Adrenal gland (tissue), 5 donors: Measurements from ENCODE around the gene PCGF1.

ENCODE experiments used
- POLR2A ChIP-seq, 2 donors: fragments of 450-650 bp; IDR thresholded peaks; one replicate each; pipeline ENCODE4 v1.6.1; 2017; ENCODE audit warnings: antibody characterized with exemption in 2 of 2, mild to moderate bottlenecking in 2 of 2, moderate library complexity in 1 of 2
- TF ChIP-seq, protein P1 (sequence below), 6 experiments: fragments of 450-650 bp in 4 of 6; fragments of 200-600 bp in 2 of 6; sonication (generic) in 1 of 6; IDR thresholded peaks; 1 replicate in 5 of 6; 2 replicates in 1 of 6; pipeline versions ENCODE4 v1.5.1 to v1.8.0; 2016 to 2021; ENCODE audit warnings: antibody characterized with exemption in 6 of 6, mild to moderate bottlenecking in 2 of 6, moderate library complexity in 1 of 6
- donor health status: DM: no; HTN: no; CAD: no.

DNA sequence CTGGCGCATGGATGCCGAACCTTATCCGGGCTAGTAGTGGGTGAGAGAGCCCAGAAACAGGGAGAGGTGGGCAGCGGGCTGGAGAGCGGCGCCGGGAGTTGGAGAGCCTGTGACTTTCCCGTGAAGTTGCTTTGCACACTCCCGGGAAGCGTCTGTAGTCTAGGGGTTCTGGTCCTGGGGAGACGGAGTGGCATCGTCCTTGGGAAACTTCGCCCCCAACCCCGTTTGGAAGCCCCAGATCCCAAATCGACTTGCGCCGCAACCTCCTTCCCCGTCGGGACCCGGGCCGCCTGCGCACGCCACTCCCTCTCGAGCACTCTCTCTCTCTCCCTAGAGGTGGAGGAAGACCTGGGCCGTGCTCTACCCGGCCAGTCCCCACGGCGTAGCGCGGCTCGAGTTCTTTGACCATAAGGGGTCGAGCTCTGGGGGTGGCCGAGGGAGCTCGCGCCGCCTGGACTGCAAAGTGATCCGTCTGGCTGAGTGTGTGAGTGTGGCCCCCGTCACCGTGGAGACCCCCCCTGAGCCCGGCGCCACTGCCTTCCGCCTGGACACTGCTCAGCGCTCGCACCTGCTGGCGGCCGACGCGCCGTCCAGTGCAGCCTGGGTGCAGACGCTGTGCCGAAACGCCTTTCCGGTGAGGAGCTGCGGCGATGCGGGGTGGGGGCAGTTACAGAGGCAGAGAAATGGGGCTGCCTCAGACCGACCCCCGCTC, 47.5 kb upstream of the PCGF1 start:
- TF ChIP-seq, protein P1, sequence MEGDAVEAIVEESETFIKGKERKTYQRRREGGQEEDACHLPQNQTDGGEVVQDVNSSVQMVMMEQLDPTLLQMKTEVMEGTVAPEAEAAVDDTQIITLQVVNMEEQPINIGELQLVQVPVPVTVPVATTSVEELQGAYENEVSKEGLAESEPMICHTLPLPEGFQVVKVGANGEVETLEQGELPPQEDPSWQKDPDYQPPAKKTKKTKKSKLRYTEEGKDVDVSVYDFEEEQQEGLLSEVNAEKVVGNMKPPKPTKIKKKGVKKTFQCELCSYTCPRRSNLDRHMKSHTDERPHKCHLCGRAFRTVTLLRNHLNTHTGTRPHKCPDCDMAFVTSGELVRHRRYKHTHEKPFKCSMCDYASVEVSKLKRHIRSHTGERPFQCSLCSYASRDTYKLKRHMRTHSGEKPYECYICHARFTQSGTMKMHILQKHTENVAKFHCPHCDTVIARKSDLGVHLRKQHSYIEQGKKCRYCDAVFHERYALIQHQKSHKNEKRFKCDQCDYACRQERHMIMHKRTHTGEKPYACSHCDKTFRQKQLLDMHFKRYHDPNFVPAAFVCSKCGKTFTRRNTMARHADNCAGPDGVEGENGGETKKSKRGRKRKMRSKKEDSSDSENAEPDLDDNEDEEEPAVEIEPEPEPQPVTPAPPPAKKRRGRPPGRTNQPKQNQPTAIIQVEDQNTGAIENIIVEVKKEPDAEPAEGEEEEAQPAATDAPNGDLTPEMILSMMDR (IDR thresholded peaks at IDR 0.05): no peak
- TF ChIP-seq POLR2A (IDR thresholded peaks at IDR 0.05): no peak
